ENCODE measurements around the gene CAND2. TPM values are rescaled to one million over a fixed set of nuclear protein-coding genes. Genes with fewer than 3 reads are reported as not detected.

The CAND2 gene
- total and polyA plus RNA-seq, 4 donors: 0.38 to 1.6 (median 0.92) TPM

DNA sequence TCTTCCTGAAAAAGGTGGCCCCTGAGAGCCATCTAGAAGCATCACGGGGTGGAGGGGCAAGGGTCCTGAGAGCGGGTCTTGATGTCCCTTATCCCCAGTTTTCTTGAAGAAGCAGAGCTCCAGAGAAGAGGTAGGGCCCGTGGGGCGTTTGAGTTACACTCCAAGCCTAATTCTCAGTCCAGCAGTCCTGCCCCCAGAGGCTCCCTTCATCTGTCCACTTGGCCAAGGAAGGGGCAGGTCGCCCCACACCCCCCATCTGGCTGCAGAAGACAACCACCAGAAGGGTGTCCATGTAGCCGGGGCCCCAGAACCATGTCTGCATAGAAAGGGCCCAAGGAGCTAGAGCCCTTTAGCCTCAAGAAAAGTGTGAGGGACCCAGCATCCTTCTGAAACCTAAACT lies 70.4 kb downstream of the CAND2 start:
- no peaks in the 10 kb centered on the region for H3K36me3 ChIP-seq (ENCODE audit: control insufficient read depth in 4 of 4, insufficient read depth in 3 of 4, low read depth in 1 of 4, low read length in 3 of 4)
- no peak overlapping the region for H3K4me3 ChIP-seq (ENCODE audit: low read depth in 1 of 3, low read length in 3 of 3)
- no peak for DNase-seq (ENCODE audit: low spot score)
- no peak overlapping the region for H3K9ac ChIP-seq (ENCODE audit: low read depth in 1 of 2, low read length in 2 of 2)
- peaks cover 0 to 22% (median 9%) of the 10 kb centered on the region in 4 donors for H3K4me1 ChIP-seq (ENCODE audit: control insufficient read depth in 4 of 4, insufficient read depth in 4 of 4, low read length in 3 of 4)
- H3K27me3 ChIP-seq (ENCODE audit: control insufficient read depth in 4 of 4, insufficient read depth in 4 of 4, low read length in 3 of 4): no peaks in the 10 kb centered on the region
- WGBS: 86% methylated on average over 6 of the region's 6 CpGs
- TF ChIP-seq HNF4A (conservative IDR thresholded peaks at IDR 0.05): no peak
- TF ChIP-seq NR2F2 (IDR thresholded peaks at IDR 0.05): no peak
- TF ChIP-seq SP1 (IDR thresholded peaks at IDR 0.05): no peak
- TF ChIP-seq FOXA1 (IDR thresholded peaks at IDR 0.05): no peak
- TF ChIP-seq, protein P1, sequence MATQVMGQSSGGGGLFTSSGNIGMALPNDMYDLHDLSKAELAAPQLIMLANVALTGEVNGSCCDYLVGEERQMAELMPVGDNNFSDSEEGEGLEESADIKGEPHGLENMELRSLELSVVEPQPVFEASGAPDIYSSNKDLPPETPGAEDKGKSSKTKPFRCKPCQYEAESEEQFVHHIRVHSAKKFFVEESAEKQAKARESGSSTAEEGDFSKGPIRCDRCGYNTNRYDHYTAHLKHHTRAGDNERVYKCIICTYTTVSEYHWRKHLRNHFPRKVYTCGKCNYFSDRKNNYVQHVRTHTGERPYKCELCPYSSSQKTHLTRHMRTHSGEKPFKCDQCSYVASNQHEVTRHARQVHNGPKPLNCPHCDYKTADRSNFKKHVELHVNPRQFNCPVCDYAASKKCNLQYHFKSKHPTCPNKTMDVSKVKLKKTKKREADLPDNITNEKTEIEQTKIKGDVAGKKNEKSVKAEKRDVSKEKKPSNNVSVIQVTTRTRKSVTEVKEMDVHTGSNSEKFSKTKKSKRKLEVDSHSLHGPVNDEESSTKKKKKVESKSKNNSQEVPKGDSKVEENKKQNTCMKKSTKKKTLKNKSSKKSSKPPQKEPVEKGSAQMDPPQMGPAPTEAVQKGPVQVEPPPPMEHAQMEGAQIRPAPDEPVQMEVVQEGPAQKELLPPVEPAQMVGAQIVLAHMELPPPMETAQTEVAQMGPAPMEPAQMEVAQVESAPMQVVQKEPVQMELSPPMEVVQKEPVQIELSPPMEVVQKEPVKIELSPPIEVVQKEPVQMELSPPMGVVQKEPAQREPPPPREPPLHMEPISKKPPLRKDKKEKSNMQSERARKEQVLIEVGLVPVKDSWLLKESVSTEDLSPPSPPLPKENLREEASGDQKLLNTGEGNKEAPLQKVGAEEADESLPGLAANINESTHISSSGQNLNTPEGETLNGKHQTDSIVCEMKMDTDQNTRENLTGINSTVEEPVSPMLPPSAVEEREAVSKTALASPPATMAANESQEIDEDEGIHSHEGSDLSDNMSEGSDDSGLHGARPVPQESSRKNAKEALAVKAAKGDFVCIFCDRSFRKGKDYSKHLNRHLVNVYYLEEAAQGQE (IDR thresholded peaks at IDR 0.05): no peak
- TF ChIP-seq RAD21 (IDR thresholded peaks at IDR 0.05): no peak
- no peak for TF ChIP-seq EGR1 (IDR thresholded peaks at IDR 0.05; ENCODE audit: low read depth in 2 of 2)
- TF ChIP-seq, protein P2, sequence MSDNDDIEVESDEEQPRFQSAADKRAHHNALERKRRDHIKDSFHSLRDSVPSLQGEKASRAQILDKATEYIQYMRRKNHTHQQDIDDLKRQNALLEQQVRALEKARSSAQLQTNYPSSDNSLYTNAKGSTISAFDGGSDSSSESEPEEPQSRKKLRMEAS (IDR thresholded peaks at IDR 0.05): no peak
- no peak for TF ChIP-seq HNF4G (IDR thresholded peaks at IDR 0.05)
- no peak for TF ChIP-seq FOXA2 (IDR thresholded peaks at IDR 0.05)
- no peak for TF ChIP-seq GABPA (IDR thresholded peaks at IDR 0.05 in 1 of 2, conservative IDR thresholded peaks at IDR 0.05 in 1 of 2)
- TF ChIP-seq, protein P3, sequence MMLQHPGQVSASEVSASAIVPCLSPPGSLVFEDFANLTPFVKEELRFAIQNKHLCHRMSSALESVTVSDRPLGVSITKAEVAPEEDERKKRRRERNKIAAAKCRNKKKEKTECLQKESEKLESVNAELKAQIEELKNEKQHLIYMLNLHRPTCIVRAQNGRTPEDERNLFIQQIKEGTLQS (IDR thresholded peaks at IDR 0.05): no peak
- no peak for TF ChIP-seq JUND (IDR thresholded peaks at IDR 0.05)
- TF ChIP-seq YY1 (IDR thresholded peaks at IDR 0.05): no peak
- TF ChIP-seq TAF1 (conservative IDR thresholded peaks at IDR 0.05): no peak
- TF ChIP-seq, protein P4, sequence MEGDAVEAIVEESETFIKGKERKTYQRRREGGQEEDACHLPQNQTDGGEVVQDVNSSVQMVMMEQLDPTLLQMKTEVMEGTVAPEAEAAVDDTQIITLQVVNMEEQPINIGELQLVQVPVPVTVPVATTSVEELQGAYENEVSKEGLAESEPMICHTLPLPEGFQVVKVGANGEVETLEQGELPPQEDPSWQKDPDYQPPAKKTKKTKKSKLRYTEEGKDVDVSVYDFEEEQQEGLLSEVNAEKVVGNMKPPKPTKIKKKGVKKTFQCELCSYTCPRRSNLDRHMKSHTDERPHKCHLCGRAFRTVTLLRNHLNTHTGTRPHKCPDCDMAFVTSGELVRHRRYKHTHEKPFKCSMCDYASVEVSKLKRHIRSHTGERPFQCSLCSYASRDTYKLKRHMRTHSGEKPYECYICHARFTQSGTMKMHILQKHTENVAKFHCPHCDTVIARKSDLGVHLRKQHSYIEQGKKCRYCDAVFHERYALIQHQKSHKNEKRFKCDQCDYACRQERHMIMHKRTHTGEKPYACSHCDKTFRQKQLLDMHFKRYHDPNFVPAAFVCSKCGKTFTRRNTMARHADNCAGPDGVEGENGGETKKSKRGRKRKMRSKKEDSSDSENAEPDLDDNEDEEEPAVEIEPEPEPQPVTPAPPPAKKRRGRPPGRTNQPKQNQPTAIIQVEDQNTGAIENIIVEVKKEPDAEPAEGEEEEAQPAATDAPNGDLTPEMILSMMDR (IDR thresholded peaks at IDR 0.05; ENCODE audit: low read depth, low read length, missing input control): no peak
- TF ChIP-seq, protein P5, sequence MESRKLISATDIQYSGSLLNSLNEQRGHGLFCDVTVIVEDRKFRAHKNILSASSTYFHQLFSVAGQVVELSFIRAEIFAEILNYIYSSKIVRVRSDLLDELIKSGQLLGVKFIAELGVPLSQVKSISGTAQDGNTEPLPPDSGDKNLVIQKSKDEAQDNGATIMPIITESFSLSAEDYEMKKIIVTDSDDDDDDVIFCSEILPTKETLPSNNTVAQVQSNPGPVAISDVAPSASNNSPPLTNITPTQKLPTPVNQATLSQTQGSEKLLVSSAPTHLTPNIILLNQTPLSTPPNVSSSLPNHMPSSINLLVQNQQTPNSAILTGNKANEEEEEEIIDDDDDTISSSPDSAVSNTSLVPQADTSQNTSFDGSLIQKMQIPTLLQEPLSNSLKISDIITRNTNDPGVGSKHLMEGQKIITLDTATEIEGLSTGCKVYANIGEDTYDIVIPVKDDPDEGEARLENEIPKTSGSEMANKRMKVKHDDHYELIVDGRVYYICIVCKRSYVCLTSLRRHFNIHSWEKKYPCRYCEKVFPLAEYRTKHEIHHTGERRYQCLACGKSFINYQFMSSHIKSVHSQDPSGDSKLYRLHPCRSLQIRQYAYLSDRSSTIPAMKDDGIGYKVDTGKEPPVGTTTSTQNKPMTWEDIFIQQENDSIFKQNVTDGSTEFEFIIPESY (IDR thresholded peaks at IDR 0.05): no peak
- no peak for TF ChIP-seq RXRA (IDR thresholded peaks at IDR 0.05)
- H3K9me3 ChIP-seq (ENCODE audit: control insufficient read depth in 4 of 4, low read length in 3 of 4): no peaks in the 10 kb centered on the region
- H3K27ac ChIP-seq (ENCODE audit: low read depth in 1 of 2, low read length in 2 of 2): no peak overlapping the region

Measured in liver (tissue), 9 donors.